Measurements from ENCODE around the gene SRGAP1.

Gene SRGAP1

DNA sequence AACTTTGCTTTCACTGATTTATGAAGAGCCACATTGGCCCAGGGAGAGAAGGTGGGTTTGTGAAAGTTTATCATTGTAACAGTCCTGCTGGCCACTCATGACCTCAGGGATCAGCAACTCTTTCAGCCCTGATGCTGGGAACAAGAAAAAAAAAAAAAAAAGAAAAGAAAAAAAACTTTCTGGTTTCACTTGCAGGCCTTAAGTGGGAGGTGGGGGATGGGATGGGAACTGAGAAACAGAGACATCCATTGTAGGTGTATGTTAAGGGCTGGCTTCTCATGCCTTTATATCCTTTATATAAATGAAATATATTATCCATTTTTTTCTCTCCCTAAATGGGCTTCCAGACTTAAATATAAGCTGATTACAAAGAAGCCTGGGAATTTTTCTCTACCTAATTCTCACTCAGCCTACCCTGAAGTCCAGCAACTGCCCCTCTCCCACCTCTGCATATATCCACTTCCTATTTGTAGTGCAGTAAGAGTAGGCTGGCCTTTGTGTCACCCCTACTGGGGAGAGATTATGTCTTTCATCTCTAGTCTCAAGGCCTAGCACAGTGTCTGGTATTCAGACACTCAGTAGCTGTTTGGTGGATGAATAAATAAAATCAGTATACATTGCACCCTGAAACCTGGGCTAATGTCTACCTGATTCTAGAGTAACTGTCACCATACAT, 190.5 kb downstream of the SRGAP1 start:
- no peak for DNase-seq (ENCODE audit: low spot score)
- no peak for TF ChIP-seq CTCF (IDR thresholded peaks at IDR 0.05; ENCODE audit: extremely low read depth, missing control alignments)

DNA sequence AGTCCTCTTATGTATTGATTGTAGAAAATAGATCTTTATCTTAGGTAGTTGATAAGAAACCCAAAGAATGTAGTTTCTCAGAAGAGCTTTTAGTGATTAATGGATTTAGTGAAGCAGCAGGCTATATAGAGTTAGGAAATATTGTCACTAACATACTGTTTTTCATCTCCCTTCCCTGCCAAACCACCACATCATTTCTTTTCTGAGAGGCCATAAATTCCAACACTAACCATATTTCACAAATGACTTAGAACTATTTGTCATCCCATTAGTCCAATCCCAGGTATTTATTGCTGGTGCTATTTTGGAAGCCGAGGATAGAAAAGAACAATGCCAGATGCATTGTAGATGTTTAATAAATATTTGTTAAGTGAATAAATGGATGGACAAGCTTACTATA, 191.9 kb downstream of the SRGAP1 start:
- no peak for TF ChIP-seq CTCF (IDR thresholded peaks at IDR 0.05; ENCODE audit: extremely low read depth, missing control alignments)
- no peak for DNase-seq (ENCODE audit: low spot score)

DNA sequence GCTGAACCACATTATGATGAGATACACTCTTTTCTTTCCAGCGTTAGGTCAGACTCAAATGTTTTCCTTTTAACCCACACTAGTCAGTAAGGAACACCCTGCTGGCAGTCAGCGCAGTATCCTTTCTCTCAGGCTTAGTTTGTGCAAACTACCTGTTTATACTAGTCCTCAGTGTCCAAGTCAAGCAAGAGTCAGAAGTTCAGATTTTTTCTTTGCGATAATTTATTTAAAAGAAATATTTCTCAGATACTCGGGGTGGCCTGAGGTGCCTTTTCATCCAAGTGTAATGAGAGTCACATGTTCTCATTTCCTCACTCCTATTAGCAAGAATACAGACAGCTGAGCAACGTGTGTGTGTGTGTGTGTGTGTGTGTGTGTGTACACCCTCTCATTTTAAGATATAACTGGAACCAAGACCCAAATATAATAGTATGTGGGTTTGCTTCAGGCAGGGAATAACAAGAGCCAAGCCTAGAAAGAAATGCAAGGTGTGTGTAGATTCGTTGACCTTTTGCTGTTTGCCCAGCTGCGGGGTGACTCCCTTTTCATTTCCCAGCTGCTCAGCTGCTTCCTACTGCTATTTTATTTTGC, 194.9 kb downstream of the SRGAP1 start:
- no peak for DNase-seq (ENCODE audit: low spot score)
- no peak for TF ChIP-seq CTCF (IDR thresholded peaks at IDR 0.05; ENCODE audit: extremely low read depth, missing control alignments)

GRCh38 chr12:64042911-64043310, 198.4 kb downstream of the SRGAP1 start:
- no peak for DNase-seq (ENCODE audit: low spot score)
- no peak for TF ChIP-seq CTCF (IDR thresholded peaks at IDR 0.05; ENCODE audit: extremely low read depth, missing control alignments)

DNA sequence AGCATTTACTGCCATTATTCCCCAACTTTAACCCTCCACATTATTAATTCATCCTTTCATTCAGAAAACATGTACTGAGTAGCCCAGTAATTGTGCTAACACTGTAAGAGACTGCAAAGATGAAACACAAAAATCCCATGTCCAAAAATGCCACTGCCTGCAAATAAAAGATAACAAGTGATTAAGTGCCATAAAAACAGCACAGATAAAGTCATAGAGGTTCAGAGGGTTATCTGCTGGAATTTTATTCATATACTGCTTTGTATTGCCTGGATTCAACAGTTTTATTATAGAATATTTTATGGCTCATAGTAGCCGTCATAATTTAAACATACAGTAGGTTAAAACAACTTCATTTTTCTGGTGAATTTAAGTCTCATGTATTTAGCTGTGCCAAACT, 199.7 kb downstream of the SRGAP1 start:
- DNase-seq (ENCODE audit: low spot score): no peak
- no peak for TF ChIP-seq CTCF (IDR thresholded peaks at IDR 0.05; ENCODE audit: extremely low read depth, missing control alignments)

DNA sequence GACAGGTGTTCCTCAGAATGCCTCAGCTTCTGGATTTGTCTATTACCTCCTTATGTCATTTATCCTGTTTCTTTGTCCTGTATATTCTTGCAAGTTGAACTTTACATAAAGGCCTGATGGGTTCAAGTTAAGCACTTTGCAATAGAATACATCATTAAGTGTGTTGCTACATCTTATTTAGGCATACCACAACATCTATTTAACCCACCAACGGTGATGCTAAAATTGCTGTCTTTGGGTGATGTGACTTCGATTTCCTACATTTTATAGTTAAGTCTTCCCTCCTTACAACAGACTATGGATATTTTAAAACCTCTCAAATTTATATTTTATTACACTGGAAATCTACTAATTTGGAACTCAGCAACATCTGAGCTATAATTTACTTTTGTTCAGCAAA, 206.6 kb downstream of the SRGAP1 start:
- TF ChIP-seq CTCF (IDR thresholded peaks at IDR 0.05; ENCODE audit: extremely low read depth, missing control alignments): no peak
- no peak for DNase-seq (ENCODE audit: low spot score)

DNA sequence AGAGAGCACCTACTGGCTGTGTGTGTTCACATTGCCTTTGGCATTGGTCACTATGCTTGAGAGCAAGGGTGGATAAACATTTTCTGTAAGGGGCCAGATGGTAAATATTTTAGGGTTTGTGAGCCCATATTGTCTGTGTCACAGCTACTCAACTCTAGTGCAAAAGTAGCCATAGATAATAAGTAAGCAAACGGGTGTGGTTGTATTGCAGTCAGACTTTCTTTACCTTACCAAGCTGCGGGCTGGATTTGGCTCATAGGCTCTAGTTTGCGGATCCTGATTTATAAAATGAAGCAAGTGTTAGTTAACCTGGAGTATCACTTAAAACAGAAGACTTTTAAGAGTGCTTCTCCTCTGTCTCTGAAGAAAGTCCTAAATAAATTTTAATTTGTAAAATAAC, 208.6 kb downstream of the SRGAP1 start:
- no peak for TF ChIP-seq CTCF (IDR thresholded peaks at IDR 0.05; ENCODE audit: extremely low read depth, missing control alignments)
- DNase-seq (ENCODE audit: low spot score): no peak
